H9 (cell line): ENCODE measurements around the gene CCDC13. TPM values are rescaled to one million over a fixed set of nuclear protein-coding genes. Genes with fewer than 3 reads are reported as not detected.

Experiments used
- DNase-seq: peaks from one replicate; pipeline ENCODE4 v3.0.0-alpha.2; 2017
- H2AFZ ChIP-seq: one replicate; pipeline ENCODE4 v1.6.1; 2013; ENCODE audit warnings: mild to moderate bottlenecking, low read length, control low read depth, moderate library complexity
- H2AK5ac ChIP-seq: 2 replicates; pipeline ENCODE4 v1.6.1; 2013; ENCODE audit warnings: low read length, control low read depth, mixed read lengths; ENCODE audit not compliant: insufficient read length
- H2BK120ac ChIP-seq: one replicate; pipeline ENCODE4 v1.6.1; 2013; ENCODE audit warnings: low read depth, mild to moderate bottlenecking, low read length, control low read depth, inconsistent platforms; ENCODE audit not compliant: poor library complexity, severe bottlenecking
- H2BK12ac ChIP-seq: 2 replicates; pipeline ENCODE4 v1.6.1; 2013; ENCODE audit warnings: low read length, control low read depth, mixed read lengths, low read depth; ENCODE audit not compliant: insufficient read length
- H2BK15ac ChIP-seq: 2 replicates; pipeline ENCODE4 v1.6.1; 2013; ENCODE audit warnings: low read depth, low read length, control low read depth
- H2BK20ac ChIP-seq: one replicate; pipeline ENCODE4 v1.6.1; 2013; ENCODE audit warnings: low read depth, mild to moderate bottlenecking, low read length, control low read depth, inconsistent platforms; ENCODE audit not compliant: poor library complexity, severe bottlenecking
- H2BK5ac ChIP-seq: 2 replicates; pipeline ENCODE4 v1.6.1; 2013; ENCODE audit warnings: low read length, control low read depth, mixed read lengths; ENCODE audit not compliant: insufficient read length
- H3K14ac ChIP-seq: 2 replicates; pipeline ENCODE4 v1.6.1; 2013; ENCODE audit warnings: low read length, control low read depth; ENCODE audit not compliant: insufficient read depth
- H3K18ac ChIP-seq: 2 replicates; pipeline ENCODE4 v1.6.1; 2013; ENCODE audit warnings: low read depth, mild to moderate bottlenecking, mixed read lengths, low read length, control low read depth; ENCODE audit not compliant: insufficient read length
- H3K23ac ChIP-seq: 2 replicates; pipeline ENCODE4 v1.6.1; 2013; ENCODE audit warnings: low read length, control low read depth, mixed read lengths, low read depth; ENCODE audit not compliant: insufficient read length
- H3K23me2 ChIP-seq: 2 replicates; pipeline ENCODE4 v1.6.1; 2013; ENCODE audit warnings: low read depth, mild to moderate bottlenecking, mixed read lengths, low read length, control low read depth; ENCODE audit not compliant: insufficient read length, poor library complexity, severe bottlenecking
- H3K27ac ChIP-seq: 2 replicates; pipeline ENCODE4 v1.5.1; 2013; ENCODE audit warnings: low read length, control low read depth, mixed read lengths, low read depth; ENCODE audit not compliant: insufficient read length
- H3K27me3 ChIP-seq: 2 replicates; pipeline ENCODE4 v1.6.1; 2013; ENCODE audit warnings: low read length, control low read depth, inconsistent platforms; ENCODE audit not compliant: insufficient read depth
- H3K4ac ChIP-seq: 2 replicates; pipeline ENCODE4 v1.6.1; 2013; ENCODE audit warnings: low read depth, mild to moderate bottlenecking, control low read depth, inconsistent platforms, low read length, moderate library complexity
- H3K4me1 ChIP-seq: 2 replicates; pipeline ENCODE4 v1.6.1; 2013; ENCODE audit warnings: low read length, control low read depth, inconsistent platforms; ENCODE audit not compliant: insufficient read depth
- H3K4me2 ChIP-seq: 2 replicates; pipeline ENCODE4 v1.6.1; 2013; ENCODE audit warnings: low read length, control low read depth, mixed read lengths; ENCODE audit not compliant: insufficient read length, insufficient read depth
- H3K56ac ChIP-seq: 2 replicates; pipeline ENCODE4 v1.6.1; 2013; ENCODE audit warnings: low read depth, mild to moderate bottlenecking, mixed read lengths, low read length, control low read depth; ENCODE audit not compliant: insufficient read length
- H3K79me1 ChIP-seq: 2 replicates; pipeline ENCODE4 v1.6.1; 2013; ENCODE audit warnings: low read depth, mild to moderate bottlenecking, moderate library complexity, low read length, control low read depth, inconsistent platforms; ENCODE audit not compliant: insufficient read depth, poor library complexity, severe bottlenecking
- H3K79me2 ChIP-seq: 2 replicates; pipeline ENCODE4 v1.6.1; 2013; ENCODE audit warnings: low read length, control low read depth, inconsistent platforms; ENCODE audit not compliant: insufficient read depth
- H3K9ac ChIP-seq: 2 replicates; pipeline ENCODE4 v1.6.1; 2013; ENCODE audit warnings: low read length, control low read depth, mixed read lengths; ENCODE audit not compliant: insufficient read length; ENCODE audit errors: extremely low read depth
- H3K9me3 ChIP-seq: one replicate; pipeline ENCODE4 v1.6.1; 2013; ENCODE audit warnings: low read depth, low read length, inconsistent platforms; ENCODE audit not compliant: control insufficient read depth
- H3T11ph ChIP-seq: one replicate; pipeline ENCODE4 v1.6.1; 2013; ENCODE audit warnings: mild to moderate bottlenecking, low read length, control low read depth, inconsistent platforms
- H4K20me1 ChIP-seq: one replicate; pipeline ENCODE4 v1.6.1; 2013; ENCODE audit not compliant: control insufficient read depth, insufficient read length, insufficient read depth
- H4K5ac ChIP-seq: 2 replicates; pipeline ENCODE4 v1.6.1; 2013; ENCODE audit warnings: low read depth, mild to moderate bottlenecking, mixed read lengths, low read length, control low read depth; ENCODE audit not compliant: insufficient read length
- H4K8ac ChIP-seq: replicated peaks from 2 replicates; pipeline ENCODE4 v1.6.1; 2013; ENCODE audit warnings: low read length, control low read depth, mixed read lengths, low read depth; ENCODE audit not compliant: insufficient read length
- H4K91ac ChIP-seq: 2 replicates; pipeline ENCODE4 v1.6.1; 2013; ENCODE audit warnings: low read depth, mild to moderate bottlenecking, moderate library complexity, mixed read lengths, low read length, control low read depth; ENCODE audit not compliant: insufficient read length
- H3K27ac Mint-ChIP-seq, 3 experiments: 2 replicates in 2 of 3; 3 replicates in 1 of 3; pipeline ENCODE4 v1.8.0; 2020 to 2021; ENCODE audit warnings: mixed read lengths in 3 of 3, mild to moderate bottlenecking in 1 of 3, moderate library complexity in 1 of 3
- H3K27me3 Mint-ChIP-seq: 2 replicates; pipeline ENCODE4 v1.8.0; 2021; ENCODE audit warnings: low read depth, mild to moderate bottlenecking, moderate library complexity, mixed read lengths
- H3K36me3 Mint-ChIP-seq, 3 experiments: 2 replicates in 2 of 3; 3 replicates in 1 of 3; pipeline ENCODE4 v1.8.0; 2020 to 2021; ENCODE audit warnings: low read depth in 3 of 3, mixed read lengths in 3 of 3; ENCODE audit not compliant: insufficient read depth in 1 of 3
- H3K4me1 Mint-ChIP-seq, 2 experiments: 2 replicates each; pipeline ENCODE4 v1.8.0; 2020; ENCODE audit warnings: mixed read lengths in 2 of 2
- H3K4me3 Mint-ChIP-seq, 2 experiments: 2 replicates in 1 of 2; 3 replicates in 1 of 2; pipeline ENCODE4 v1.8.0; 2020 to 2021; ENCODE audit warnings: mild to moderate bottlenecking in 2 of 2, mixed read lengths in 2 of 2, moderate library complexity in 1 of 2
- H3K9me3 Mint-ChIP-seq, 2 experiments: 2 replicates in 1 of 2; 3 replicates in 1 of 2; pipeline ENCODE4 v1.8.0; 2020; ENCODE audit warnings: mild to moderate bottlenecking in 2 of 2, mixed read lengths in 2 of 2, moderate library complexity in 1 of 2
- CTCF ChIP-seq: fragments of 200-600 bp; sonication (generic); conservative IDR thresholded peaks from 3 replicates; pipeline ENCODE4 v1.8.0; 2021; ENCODE audit warnings: antibody characterized with exemption, mild to moderate bottlenecking
- WGBS: extraction: QIAGEN DNeasy Blood & Tissue Kit; methylation state at CpG from one replicate; pipeline ENCODE4 v1.1.7; 2013; ENCODE audit warnings: missing lambda C conversion rate, low lambda C conversion rate, mixed read lengths; ENCODE audit not compliant: insufficient read length; ENCODE audit errors: extremely low coverage; 5-methylcytosine and 5-hydroxymethylcytosine counted together
- total RNA-seq: library from RNA; stranded (reverse); gene quantifications from 2 replicates; pipeline ENCODE4 v1.2.1, GENCODE V29; 2021

Gene CCDC13
- total RNA-seq, 1 experiment from 2014 or later = not detected

- Histone ChIP-seq H3K79me1 (peaks cover 3% of the 10 kb centered on the region), H3K27me3 (no peaks in the 10 kb centered on the region), H4K91ac (no peak overlapping the region), H2BK12ac (no peak overlapping the region), H2BK120ac (no peak overlapping the region), H3K9ac (no peak overlapping the region), H3K79me2 (no peaks in the 10 kb centered on the region; the same call in 1 of the 2 replicates), H3K23ac (no peak overlapping the region), H3T11ph (no peak overlapping the region), H4K8ac (no peak overlapping the region), H3K4me2 (no peak overlapping the region), H3K56ac (no peak overlapping the region), H3K4me1 (no peaks in the 10 kb centered on the region), H2BK20ac (no peak overlapping the region), H3K4ac (no peak overlapping the region), H3K9me3 (no peaks in the 10 kb centered on the region), H4K5ac (no peak overlapping the region), H4K20me1 (no peaks in the 10 kb centered on the region), H3K18ac (no peak overlapping the region), H2BK15ac (no peak overlapping the region), H2AK5ac (no peak overlapping the region), H3K27ac (no peak overlapping the region), H2AFZ (no peak overlapping the region), H3K23me2 (no peaks in the 10 kb centered on the region), H2BK5ac (no peak overlapping the region), H3K14ac (no peak overlapping the region)
- no peak overlapping the region for H3K27ac Mint-ChIP-seq
- H3K4me1 Mint-ChIP-seq = peaks cover 0 to under 1% of the 10 kb centered on the region in 2 experiments; a peak in 1 of 4 replicates
- H3K36me3 Mint-ChIP-seq = peaks cover 7 to 55% (median 40%) of the 10 kb centered on the region in 3 experiments; a peak in 6 of 7 replicates
- no peaks in the 10 kb centered on the region for H3K27me3 Mint-ChIP-seq
- H3K4me3 Mint-ChIP-seq = no peak overlapping the region
- no peaks in the 10 kb centered on the region for H3K9me3 Mint-ChIP-seq
- no peak for TF ChIP-seq CTCF
- no CpG with 5 or more reads among the region's 1 CpG for WGBS
- no peak for DNase-seq
Measured at GRCh38 chr3:42786212-42786611, 13.2 kb upstream of the CCDC13 start.
